GM19351 (cell line): ENCODE results near the gene NMNAT2.
"Not testable (repeated sequence)": the region's sequence is repeated elsewhere in the genome, so short reads cannot be mapped to it uniquely, and the experiment has no call there.

Source experiments
- ATAC-seq: cut with Tn5 transposase; IDR thresholded peaks from one replicate; pipeline ENCODE4 v1.9.1; 2021; ENCODE audit warnings: mild to moderate bottlenecking, moderate library complexity; ENCODE audit not compliant: unreplicated experiment

Gene NMNAT2

DNA sequence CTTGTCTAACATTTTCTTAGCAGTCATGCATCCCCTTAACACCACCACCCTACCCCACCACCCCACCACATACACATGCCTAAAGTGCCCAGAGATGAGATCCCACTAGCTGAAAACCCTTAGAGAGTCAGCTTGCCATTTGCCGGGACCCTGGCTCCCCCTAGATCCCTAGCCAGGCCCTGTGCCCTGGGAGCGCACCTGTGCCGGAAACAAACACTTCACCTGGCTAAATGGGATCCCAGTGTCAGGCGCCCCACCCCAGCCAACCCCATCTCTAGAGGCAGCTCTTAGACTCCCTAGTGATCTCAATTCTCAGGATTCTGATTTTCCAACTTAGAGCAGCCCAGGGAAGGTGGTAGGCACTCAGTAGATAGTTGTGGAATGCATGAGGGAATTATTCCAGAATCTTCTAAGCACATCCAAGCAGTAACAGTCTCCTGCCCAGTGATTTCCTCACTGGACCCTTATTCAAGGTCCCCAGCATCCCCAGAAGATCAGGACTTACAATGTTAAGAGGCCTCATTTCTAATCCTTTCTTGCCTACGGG, 126.9 kb downstream of the NMNAT2 start:
- no peak for ATAC-seq

DNA sequence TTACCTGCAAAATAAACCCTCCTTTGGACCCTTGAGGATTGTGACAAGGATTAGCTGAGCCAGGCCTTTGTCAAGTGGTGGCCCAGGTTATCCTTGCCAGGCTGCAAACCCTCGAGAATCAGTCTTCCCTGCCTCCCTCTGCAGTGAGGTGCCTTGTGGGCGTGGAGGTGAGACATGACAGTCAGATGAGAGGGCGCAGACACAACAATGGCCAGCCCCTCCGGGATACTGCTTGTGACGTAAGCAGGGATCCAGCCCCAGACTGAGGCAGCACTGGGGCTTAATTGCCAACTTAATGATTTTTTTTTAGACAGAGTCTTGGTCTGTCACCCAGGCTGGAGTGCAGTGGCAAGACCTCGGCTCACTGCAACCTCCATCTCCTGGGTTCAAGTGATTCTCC, 127.6 kb downstream of the NMNAT2 start:
- no peak for ATAC-seq

DNA sequence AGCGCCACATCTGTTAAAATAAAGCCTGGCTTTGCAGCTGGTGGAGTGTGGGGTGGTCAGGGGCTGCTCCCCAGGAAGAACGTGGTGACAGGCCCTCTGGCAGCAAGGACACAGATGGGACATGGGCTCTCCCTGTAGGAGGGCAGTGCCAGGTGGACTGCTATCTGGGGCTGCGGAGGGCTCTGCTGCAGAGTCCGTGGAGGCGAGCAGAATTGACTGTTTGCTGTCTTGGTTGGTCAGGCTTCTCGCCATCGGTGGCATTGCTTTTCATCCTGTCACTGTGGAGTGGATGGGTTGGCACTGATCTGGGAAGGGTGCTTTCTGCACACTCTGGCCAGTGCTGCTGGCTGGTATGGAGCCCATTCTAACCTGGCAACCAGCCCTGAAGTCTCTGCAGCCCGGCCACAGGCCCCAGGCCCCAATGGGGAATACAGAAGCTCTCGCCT, 129.1 kb downstream of the NMNAT2 start:
- no peak for ATAC-seq

DNA sequence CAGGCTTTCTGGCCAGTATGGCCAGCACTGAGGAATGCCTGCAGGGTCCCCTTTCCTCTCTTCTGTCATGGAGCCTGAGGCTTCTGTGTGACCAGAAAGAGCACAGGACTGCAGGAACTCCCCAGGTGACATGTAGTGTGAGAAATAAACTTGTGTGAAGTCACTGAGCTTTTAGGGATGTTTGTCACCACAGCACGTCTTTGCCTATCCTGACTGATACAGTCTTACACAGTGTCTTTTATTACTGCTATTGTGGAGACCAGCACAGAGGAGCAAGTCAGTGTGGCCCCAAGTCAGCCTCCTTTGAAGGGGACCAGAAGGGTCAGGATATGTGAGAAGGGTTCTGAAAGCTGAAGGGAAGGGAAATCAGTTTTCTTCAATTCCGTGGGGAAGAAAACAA, 129.6 kb downstream of the NMNAT2 start:
- ATAC-seq = no peak

DNA sequence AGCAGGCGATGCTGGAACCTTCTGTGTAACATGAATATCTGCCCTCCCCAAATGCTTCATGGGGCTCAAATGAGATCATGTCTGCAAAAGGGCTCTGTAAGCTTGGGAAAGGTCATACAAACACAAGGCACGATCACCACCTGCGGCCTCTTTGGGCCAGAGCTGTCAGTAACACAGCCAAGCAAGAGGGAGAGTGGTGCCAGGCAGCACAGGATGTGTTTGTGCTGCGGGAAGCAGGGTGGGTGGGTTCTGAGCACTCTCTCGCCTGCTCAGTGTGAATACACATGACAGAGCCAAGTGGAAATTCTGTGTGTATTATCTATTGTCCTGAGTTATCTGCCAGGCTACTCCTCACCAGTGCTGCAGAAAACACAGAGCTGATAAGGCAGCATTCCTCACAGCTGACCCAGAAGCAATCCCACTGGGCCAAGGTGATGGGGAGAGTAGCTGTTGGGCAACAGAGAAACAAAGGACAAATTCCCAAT, 130.9 kb downstream of the NMNAT2 start:
- ATAC-seq = no peak

DNA sequence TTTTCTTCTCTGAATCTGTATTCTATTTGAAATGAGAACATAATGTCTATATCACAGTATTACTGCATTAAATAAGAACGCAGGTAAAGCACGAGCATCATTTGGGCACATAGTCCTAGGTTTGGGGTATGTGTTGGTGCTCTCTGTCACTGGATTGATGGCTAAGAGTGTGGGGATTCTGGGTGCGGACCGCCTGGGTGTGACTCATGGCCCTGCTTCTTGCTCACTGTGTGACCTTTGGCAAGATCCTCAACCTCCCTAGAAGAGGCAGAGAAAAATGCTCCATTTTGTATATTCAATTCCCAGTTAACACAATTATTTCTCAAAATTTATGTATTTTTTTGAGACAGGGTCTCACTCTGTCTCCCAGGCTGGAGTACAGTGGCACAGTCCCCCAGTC, 132.4 kb downstream of the NMNAT2 start:
- ATAC-seq = no peak

DNA sequence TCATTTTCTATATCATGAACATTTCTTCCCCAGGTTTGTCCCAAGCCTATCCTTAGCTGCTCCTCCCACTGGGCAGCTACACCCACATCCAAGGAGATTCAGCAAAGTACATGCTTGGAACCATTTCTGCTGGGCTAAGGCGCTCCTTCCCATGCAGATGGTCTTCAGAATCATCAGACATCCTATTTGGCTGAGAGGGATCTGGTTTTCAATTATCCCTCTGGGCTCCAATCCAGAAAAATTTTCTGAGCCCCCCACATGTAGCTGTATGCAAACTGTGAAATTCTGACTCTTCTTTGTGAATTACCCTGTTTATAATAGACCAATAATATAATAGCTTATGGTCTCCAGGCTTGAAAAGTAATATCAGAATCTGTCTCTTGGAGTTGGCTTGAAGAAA, 132.9 kb downstream of the NMNAT2 start:
- no peak for ATAC-seq

DNA sequence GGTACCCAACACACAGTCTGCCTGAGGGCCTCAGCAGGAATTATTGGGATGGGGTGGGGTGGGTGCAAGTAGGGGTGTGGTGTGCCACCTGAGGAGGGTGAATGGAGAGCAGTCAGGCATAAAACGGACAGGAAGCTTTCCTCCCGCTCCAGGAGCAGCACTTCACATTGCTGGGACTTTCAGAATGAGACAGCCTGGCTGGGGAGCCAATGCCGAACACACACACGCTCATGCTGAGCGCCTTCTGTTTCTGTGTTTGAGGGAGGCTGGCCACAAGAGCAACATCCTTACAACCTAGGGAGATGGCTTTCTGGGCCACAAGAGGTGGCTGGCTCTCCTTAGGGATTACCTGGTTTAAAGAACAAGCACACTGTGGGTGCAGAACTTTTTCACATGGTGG, 134.1 kb downstream of the NMNAT2 start:
- ATAC-seq = no peak

DNA sequence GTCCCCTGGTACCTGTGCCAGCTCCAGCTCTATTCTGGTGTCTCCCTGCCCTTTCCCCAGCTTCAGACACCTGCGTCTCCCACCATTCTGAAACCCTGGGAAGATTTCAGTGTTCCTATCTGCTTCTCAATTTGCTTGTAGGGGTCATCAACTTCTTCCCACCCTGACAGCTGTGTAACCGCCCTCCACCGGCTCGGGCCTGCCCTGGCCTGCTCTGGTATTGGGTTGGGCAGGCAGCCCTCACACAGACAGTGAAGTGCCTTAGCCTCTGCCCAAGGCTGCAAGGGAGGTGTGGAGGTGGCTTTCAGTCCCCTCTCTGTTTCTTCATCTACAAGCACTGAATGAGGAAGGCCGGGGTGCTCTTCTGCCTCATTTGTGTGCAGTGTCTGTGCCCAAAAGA, 134.9 kb downstream of the NMNAT2 start:
- no peak for ATAC-seq

DNA sequence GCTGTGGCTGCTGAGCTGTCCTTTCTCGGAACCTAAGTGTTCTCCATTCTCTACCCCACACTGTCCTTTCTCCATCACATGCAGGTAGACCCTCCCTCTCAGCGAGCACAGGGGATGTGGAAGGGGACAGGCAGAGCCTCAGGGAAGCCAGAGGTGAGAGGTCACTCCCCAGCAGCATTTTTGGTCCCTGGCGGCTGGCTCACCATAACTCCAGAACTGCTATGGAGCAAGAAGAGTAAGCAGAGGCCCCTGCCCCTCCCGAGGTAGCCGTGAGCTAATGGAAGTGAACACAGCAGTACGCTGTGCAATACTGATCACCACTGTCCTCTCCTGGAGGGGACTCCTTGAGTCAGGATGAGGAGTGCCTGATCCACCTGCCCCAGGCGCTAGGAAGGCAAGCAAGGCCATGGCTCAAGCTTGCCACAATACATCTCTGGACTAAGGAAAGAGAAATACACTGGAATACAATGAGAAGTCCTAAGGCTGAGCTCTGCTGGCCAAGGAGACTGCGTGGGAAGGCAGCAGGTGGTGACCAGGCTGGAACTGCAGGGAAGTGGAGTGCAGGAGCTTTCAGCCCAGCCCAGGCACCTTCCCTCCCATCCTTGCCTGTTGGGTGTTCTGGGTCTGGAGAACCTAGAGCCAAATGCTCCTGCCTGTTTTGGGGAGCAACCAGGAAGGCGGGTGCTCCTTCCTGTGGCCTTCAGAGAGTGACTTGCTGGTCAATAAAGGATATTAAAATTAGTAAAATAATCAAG, 135.9 kb downstream of the NMNAT2 start:
- ATAC-seq = no peak

DNA sequence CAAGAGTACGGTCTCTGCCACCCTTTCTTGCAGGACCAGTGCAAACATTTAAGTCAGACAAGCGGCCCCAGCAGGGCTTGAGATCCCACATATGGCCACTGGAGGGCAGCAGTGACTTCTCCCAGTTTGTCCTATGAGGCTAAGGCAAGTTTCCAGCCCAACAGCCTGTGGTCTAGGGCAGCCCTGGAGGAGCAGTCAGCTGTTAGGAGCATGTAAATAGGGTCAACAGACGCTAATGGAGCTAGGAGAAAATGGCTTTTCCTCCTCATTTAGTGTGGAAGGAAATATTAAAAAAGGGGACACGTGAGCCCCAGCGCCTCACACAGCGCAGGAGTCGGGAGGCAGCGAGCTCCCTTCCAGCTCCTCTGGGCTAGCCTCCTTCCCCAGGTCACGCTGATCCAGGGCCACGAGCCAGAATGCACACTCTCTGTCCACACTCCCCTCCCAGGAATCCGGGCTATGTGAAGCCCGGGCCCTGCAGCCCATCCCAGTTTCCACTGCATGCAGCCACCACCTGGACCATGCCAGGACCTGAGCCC, 136.6 kb downstream of the NMNAT2 start:
- peak; percentile 80 for ATAC-seq

DNA sequence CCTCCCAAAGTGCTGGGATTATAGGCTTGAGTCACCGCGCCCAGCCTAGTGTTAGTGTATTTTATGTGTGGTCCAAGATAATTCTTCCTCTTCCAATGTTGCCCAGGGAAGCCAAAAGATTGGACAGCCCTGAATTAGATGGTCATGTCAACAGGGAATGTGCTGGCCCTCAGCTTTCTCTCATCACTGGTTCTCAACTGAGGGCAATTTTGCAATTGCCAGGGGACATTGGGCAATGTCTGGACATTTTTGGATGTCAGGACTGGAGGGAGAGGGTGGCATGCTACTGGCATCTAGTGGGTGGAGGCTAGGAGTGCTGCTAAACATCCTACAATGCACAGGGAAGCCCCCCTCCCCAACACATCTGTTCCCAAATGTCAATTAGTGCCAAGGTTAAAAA, 137.1 kb downstream of the NMNAT2 start:
- no peak for ATAC-seq

DNA sequence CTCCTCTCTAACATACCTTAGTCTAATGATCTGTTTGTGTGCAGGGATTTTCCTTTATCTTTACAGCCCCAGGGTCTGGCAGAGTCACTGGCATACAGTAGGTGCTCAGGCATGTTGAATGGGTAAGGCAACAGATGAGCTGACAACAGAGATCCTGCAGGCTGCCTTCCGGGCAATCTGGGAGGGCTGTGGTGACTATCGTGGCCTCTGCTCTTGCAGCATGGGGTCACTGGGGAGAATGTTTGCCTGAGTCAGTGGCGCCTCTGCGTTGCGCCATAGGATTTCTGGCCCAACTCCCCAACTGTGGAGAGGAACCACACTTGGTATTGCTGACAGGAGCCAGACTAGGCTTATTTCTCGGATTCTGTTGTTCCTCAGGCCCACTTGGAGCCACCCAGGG, 138.3 kb downstream of the NMNAT2 start:
- no peak for ATAC-seq

DNA sequence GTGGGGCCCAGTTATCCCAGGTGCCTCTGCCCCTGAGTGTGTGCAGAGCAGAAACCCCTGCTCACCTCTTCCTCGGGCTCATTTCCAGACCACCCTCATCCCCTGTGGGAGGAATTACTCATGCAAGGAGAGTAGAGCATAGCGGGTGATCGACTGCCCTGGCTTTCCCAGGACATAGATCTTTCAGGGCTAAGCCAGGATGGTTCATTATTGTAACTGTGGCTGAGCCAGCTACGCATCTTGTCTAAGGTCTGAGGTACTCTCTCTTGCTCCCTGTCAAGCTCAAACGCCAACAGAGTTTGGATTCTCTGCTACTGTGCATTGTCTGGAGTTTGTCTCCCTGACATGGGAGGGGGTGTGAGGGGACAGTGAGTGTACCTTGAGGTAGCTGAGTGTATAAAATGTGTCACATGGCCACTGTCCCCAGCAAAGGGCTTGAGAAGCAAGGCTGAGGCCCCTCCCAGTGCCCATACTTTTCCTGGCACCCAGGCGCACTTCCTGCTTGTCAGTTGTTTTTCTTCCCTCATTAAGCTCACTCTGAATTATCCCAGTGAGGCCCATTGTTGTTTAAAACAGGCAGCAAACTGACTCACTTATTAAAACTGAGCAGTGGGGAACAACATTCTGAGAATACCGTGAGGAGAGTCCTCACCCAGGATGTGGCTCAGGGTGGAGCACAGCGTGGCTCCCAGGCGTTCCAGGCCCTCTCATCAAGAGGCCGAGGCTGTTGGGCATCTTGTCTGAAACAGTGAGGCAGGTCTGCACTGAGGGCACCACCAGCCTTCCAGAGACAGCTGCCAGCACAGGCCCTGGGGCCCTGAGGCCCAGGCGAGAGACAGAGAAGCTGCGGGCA, 139.2 kb downstream of the NMNAT2 start:
- no peak for ATAC-seq

DNA sequence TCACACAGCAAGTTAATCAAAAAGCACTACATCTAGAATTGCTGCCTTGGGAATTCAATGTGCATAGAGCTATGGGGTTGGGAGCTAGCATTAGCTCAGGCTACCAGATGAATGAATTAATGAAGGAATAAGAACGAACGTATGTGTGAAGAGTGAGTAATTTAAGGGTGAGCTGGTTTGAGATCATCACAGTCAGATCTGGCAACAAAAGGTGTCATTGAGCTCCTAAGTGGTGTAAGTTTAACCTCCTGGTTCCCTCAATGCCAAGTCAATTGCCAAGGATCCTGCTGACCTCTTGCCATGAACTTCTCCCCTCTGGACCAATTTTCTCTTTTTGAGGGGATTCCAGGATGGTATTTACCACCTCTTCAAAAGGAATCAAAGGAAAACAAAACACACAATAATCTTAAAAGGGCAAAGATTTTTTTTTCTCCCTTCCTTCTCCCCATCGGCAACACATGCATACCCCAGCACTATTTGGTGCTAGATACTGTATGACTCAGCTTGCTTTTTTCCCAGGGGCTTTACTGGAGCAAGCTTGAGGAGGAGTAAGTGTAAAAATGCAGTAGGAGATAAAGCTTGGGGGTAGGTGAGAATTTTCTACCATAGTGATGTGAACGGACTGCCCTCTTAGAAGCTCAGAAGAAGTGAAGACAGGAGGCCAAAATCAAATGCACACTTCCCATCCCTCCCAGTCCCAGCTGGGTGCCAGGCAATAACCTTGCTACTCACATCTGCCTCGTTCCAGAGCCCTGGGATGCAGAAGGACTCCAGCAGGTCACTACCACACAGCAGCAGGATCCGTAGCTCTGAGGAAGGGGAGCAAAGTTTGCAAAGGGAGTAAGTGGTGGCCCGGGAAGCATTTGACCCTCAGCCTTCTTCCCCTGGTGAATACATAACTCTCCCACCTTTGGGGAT, 140.1 kb downstream of the NMNAT2 start:
- no peak for ATAC-seq

DNA sequence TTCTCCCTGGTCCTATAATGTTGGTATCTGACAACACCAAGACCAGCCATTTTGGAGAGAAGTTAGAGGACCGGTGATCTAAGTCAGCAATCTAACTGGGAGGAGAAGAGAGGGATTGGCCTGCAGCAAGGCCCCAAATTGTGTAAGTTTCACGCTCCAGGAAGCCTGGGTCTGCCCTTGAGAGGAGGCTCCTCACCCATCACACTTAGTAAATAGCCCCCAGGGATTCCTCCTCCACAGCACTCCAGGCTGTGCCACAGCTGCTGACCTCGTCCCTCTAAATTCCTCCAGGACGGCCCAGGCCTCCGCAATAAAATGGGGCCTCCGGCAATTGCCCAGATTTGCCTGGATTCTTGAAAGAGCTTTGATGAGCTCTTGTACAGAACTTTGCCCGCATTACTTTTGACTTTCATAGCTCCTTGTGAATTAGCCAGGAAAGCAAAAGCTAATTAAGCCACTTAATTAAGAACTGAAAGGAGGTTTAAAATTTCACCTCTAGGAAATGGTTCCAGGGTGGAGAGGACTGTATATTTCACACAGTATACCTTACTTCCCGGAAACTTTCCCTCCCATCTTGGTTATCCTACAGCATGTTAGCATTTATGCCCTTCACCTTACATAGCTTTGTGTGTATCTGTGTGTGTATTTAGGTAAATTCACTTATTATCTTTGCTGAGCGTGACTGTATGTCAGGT, 141.6 kb downstream of the NMNAT2 start:
- no peak for ATAC-seq

DNA sequence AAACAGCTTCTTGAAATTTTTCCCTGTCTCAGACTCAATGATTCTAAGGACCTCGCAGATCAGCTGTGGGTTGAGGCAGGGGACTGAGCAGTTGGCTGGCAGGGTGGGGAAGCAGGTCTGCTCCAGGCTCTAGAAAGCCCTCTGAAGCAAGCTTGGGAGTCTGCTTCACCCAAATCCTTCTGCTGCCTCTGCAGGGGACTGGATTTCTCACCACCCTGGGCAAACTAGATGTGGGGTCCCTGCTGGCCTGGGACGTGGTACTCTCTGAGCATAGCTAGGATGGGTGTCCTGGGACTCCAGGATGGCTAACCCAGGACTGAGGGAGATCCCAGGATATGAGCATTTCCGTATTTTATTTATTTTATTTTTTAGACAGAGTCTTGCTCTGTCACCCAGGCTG, 142.9 kb downstream of the NMNAT2 start:
- ATAC-seq = no peak

DNA sequence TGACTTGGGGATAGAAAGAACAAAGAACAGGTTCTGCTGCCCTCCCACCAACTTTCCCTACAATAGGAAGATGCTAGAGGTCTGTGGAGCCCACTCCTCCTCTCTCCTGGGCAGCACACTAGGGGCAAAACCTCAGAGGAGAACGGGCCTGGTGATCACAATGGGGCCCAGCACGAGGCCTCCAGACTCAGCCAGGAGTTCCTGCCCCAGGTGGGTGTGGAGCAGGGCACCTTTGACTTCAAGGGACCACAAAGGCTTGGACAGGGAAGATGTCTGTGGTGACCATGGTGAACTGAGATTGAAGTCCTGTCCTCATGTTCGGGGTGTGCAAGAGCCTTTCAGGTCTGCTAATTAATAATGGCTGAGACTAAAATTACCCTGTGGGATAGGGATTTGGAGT, 143.3 kb downstream of the NMNAT2 start:
- no peak for ATAC-seq

DNA sequence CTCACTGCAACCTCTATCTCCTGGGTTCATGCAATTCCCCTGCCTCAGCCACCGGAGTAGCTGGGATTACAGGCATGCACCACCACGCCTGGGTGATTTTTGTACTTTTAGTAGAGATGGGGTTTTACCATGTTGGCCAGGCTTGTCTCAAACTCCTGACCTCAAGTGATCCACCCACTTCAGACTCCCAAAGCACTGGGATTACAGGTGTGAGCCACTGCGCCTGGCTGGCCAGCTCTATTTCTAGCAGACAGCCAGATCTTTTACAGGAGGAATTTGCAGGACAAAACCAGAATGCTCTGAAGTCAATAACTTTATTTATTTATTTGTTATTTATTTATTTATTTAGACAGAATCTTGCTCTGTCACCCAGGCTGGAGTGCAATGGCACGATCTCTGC, 144.2 kb downstream of the NMNAT2 start:
- not testable (repeated sequence) for ATAC-seq

DNA sequence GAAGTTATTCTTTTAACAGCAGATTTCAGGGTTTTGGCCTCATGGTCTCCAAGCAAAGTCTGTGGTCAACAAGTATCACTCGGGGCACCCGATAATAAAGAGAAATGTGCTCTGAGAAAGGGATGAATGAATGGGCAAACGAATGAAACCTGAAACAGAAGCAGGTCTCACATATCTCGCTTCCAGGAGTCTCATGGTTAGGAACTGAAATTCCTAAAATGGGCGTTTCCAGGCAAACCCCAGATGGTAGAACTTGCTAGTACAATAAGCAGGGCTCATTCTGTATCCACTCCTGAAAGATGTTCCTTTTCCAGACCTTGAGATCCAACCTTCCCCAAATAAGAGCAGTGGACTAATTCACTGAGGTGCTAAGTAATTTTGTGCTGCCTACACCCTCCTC, 144.9 kb downstream of the NMNAT2 start:
- no peak for ATAC-seq
